A673 (cell line): ENCODE data around the gene ZNF66.

Experiments
- EZH2 ChIP-seq: fragments of 200-600 bp; sonication (generic); IDR thresholded peaks from 2 replicates; pipeline ENCODE4 v1.6.1; 2017; ENCODE audit warnings: borderline replicate concordance, low read depth, mild to moderate bottlenecking, mixed read lengths, antibody characterized with exemption, low read length; ENCODE audit not compliant: poor library complexity, severe bottlenecking
- TF ChIP-seq, protein P1 (sequence below): fragments of 300-800, 200-600 bp; sonication (generic); conservative IDR thresholded peaks from 2 replicates; pipeline ENCODE4 v1.5.1; 2017; ENCODE audit warnings: low read depth, mild to moderate bottlenecking, antibody characterized with exemption, low read length, moderate library complexity, mixed read lengths

DNA sequence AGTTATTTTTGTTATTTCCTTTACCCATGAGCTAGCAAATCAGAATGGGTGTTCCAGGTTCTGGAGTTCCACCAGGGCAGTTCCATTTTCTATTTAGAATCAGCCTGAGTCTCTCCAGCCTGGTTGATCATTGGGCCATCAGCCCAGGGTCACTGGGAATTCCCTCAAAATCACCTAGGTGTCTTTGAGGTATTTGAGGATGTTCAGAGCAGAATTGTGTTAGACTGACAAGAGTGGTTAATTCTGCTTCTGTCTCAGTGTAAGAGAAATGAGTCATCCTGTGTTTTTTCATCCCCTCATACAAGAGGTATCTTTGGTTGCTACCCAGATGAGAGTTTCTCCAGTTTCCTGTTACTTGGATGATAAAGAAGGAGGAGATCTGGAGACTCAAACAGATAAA, 11.7 kb downstream of the ZNF66 start:
- no peak for TF ChIP-seq EZH2
- TF ChIP-seq, protein P1, sequence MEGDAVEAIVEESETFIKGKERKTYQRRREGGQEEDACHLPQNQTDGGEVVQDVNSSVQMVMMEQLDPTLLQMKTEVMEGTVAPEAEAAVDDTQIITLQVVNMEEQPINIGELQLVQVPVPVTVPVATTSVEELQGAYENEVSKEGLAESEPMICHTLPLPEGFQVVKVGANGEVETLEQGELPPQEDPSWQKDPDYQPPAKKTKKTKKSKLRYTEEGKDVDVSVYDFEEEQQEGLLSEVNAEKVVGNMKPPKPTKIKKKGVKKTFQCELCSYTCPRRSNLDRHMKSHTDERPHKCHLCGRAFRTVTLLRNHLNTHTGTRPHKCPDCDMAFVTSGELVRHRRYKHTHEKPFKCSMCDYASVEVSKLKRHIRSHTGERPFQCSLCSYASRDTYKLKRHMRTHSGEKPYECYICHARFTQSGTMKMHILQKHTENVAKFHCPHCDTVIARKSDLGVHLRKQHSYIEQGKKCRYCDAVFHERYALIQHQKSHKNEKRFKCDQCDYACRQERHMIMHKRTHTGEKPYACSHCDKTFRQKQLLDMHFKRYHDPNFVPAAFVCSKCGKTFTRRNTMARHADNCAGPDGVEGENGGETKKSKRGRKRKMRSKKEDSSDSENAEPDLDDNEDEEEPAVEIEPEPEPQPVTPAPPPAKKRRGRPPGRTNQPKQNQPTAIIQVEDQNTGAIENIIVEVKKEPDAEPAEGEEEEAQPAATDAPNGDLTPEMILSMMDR: no peak
